HG02840 (cell line): Measurements from ENCODE around the gene PTBP3.

Experiments
- ATAC-seq: cut with Tn5 transposase; IDR thresholded peaks from one replicate; pipeline ENCODE4 v1.9.1; 2021; ENCODE audit warnings: mild to moderate bottlenecking, moderate library complexity, moderate number of reproducible peaks; ENCODE audit not compliant: unreplicated experiment, low FRiP score

PTBP3 gene

GRCh38 chr9:112174222-112174964 lies 159.0 kb downstream of the PTBP3 start:
- ATAC-seq: peak; percentile 71

GRCh38 chr9:112173489-112174221 lies 159.8 kb downstream of the PTBP3 start:
- no peak for ATAC-seq

- no peak for ATAC-seq
These were observed 162.5 kb downstream of the PTBP3 start for GRCh38 chr9:112170968-112171367.

- ATAC-seq: no peak
These were observed 163.2 kb downstream of the PTBP3 start for GRCh38 chr9:112170235-112170634.

- ATAC-seq: no peak
These were observed 164.1 kb downstream of the PTBP3 start for GRCh38 chr9:112169368-112169767.

GRCh38 chr9:112168197-112168596 lies 165.2 kb downstream of the PTBP3 start:
- ATAC-seq: no peak
